Esophagus squamous epithelium (tissue), 4 donors: Measurements from ENCODE around the gene MED12.

Experiments
- CTCF ChIP-seq, 6 experiments: fragments of 450-650 bp in 4 of 6; fragments of 200-600 bp in 2 of 6; sonication (generic) in 2 of 6; IDR thresholded peaks; one replicate each; pipeline ENCODE4 v1.5.1; 2016 to 2019; ENCODE audit warnings: antibody characterized with exemption in 6 of 6, mild to moderate bottlenecking in 4 of 6, moderate library complexity in 4 of 6
- POLR2A ChIP-seq, 4 donors: fragments of 450-650 bp; IDR thresholded peaks; one replicate each; pipeline ENCODE4 v1.6.1; 2017; ENCODE audit warnings: antibody characterized with exemption in 4 of 4, mild to moderate bottlenecking in 4 of 4, moderate library complexity in 3 of 4

DNA sequence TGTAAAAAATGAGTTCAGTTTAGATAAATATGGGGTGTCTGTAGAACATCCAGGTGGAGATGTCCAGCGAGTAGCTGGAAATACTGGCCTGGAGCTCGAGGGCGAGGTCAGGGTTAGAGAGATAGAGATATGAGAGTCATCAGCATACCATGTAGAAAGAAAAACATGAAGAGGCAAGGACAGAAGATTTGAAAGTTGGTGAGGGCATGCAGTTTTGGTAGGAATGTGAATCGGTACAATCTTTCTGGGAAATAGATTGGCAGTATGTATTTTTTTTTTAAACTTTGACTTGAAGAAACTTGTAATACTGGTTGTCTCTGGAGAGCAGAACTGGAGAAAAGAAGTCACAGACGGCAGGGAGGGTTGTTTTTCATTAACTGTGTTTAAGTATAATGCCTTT is 47.9 kb upstream of the MED12 start:
- TF ChIP-seq POLR2A (IDR thresholded peaks at IDR 0.05) (no peak), CTCF (IDR thresholded peaks at IDR 0.05) (no peak)
